ENCODE measurements around the gene HIGD2A.

HIGD2A gene

GRCh38 chr5:176369934-176370711 lies 18.4 kb upstream of the HIGD2A start:
- no peak for DNase-seq

DNA sequence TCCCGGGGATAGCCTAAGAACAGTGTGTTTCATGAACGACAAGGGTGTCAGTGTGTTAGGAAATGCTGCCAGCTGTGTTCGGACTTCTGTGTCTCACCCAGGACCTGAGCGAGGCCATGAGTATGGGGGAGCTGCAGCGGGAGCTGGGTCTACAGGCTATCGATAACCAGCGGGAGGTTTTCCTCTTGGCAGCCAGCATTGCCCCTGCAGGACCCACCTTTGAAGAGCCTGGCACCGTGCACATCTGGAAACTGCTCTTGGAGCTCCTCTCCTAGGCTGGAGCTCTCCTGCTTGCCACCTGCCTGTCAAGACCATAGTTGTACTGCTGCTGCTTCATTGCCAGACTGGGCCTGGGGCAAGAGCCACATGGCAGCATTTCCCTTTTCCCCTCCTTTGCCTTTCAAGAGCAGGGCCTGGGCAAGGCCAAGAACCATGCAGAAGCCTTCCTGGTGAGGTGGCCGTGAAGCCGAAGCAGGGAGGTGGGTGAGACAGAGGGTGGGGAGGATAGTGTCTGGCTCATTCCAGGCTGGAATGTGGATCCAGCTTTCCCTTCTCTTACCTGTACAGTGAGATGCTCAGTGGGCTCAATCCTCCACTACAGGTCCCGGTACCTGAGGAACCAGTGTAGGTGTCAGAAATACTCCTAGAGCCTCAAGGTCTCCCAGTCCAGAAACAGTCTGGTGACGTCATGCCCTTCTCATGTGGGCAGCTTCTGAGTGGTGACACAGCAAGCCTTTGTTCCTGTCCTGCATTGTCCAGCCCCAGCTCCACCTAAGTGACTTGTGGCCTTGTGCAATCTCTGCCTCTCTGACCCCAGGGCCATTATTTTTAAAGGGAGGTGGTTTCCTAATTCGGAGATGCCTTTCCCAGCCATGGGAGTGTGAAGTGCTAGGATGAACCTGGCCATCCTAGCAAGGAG lies 16.7 kb upstream of the HIGD2A start:
- no peak for DNase-seq

GRCh38 chr5:176373100-176373818 lies 15.3 kb upstream of the HIGD2A start:
- DNase-seq: no peak

DNA sequence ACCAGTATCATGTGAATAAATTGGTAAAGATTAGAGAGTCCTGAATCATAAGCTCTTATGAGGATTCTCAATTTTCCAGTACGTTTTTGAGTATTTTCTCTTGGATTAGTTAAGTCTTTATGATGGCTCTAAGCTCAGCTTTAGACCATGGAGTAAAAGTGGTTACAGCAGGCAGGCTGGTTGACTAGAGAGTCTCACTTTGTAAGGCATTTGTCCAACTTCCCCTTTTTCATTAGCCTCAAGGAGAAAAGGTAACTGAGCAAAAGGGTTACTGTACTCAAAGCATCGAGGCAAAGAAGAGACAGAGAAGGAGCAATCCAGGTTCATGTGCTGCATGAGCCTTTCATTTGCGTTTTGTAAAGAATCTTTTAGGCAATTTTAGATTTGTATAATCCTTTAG lies 8.7 kb upstream of the HIGD2A start:
- DNase-seq: no peak

DNA sequence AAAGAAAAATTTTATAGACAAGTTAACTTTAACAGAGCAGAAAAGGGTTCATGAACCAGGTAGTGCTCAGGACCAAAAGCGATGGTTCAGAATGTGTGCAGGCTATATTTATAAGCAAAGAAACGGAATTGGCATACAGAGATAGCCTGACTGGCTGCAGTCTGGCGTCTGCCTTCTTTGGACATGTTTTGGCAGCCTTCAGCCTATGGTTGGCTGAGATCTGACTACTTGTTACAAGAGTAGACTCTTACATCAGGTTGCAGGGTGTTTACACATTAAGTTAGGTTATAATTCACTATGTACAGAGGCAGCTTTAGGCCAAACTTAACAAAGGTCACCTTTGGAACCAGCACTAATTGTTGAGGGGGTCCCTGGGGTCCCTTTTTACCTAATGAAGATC lies 7.1 kb upstream of the HIGD2A start:
- no peak for DNase-seq

DNA sequence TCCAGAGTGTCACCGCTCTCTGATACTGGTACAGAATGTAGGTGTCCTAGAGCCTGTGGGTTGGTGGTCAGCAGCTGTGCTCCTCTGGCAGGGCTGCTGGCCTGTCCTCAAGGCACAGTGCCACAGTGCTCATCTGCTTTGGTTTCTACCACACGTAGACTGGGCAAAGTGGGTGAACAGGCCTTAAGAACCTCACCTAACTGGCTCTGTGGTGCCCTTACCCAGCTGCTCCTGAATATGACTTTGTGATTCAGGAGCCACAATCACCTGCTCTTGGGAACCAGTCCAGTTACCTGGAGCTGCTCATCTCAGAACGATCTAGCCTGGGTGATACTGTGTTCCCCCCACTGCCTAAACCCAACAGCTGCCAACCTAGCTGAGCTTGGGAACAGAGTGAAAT lies 6.6 kb upstream of the HIGD2A start:
- DNase-seq: no peak

- no peak for DNase-seq
These were observed 5.8 kb upstream of the HIGD2A start for GRCh38 chr5:176382721-176383120.

DNA sequence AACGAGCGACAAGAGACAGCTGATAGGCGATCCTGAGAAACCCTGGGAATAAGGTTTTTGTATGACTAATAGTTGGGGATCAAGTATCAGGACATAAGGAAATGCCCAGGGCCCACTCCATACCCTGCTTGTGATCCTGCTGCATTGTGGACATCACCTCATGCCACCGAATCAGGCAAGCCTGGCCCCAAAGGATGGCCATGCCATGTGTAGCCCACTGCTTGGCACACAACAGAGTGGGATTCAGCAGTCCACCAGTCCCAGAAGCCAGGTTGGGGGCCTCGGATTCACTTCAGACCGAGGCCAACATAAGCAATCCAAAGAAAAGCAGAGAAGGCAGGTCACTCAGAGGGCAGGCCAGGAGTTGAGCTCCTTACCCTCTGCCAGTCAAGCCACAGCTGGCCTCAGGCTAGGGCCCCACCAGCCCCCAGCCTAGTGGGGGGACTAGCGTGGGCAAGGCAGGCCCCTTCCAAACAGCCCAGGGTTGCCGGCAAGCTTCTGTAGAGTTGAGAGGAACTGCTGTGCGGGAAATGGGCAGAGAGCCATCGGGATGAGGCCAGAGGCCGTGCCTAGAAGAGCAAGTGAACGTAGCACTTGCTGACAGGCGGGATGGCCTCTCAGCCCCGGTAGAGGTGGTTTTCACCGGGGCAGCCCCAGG lies 5.2 kb upstream of the HIGD2A start:
- no peak for DNase-seq

- DNase-seq: no peak
These were observed 4.6 kb upstream of the HIGD2A start for GRCh38 chr5:176383961-176384360.

GRCh38 chr5:176384366-176384930 lies 4.1 kb upstream of the HIGD2A start:
- no peak for DNase-seq

DNA sequence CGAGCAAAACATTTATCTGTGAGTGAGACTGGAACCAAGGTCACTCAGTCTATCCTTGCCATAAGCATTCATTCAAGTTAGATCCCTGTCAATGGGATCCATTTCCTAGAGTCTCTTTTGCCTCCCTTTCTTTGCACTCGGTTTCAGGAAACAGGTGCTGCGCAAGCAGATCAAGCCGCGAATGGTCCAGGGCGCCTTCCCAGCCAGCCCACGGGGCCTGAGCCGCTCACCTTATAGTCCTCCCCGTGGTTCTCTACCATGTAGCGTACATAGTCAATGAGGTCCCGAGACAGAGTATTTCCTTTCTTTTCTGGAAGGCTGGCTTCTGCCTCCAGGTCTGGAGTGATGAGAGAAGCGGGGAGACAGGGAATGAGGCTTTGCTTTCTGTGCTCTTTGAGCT lies 3.6 kb upstream of the HIGD2A start:
- no peak for DNase-seq

GRCh38 chr5:176386491-176386890 lies 2.1 kb upstream of the HIGD2A start:
- DNase-seq: no peak

DNA sequence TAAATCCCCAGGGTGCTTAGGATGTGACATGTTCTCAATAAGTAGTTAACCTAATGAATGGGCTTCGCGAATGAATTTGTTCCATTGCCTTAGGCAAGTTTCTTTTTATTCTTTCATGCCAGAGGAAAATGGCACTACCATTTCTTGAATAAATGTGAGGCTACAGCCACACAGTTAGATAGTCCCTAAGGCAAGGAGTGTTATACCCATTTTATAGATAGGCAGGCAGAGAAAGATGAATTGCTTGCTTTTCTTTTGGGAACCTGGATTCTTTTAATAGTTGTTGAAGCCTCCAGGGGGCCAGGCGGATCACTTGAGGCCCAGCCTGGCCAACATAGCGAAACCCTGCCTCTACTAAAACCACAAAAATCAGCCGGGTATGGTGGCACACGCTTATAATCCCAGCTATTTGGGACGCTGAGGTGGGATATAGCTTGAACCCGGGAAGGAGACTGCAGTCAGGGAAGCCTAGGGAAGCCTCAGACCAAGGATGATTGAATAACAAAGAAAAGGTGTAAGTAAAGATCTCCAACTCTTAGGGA lies 1.1 kb upstream of the HIGD2A start:
- DNase-seq: no peak

- no peak for DNase-seq
These were observed 528 bp upstream of the HIGD2A start for GRCh38 chr5:176388003-176388443.

- DNase-seq: no peak
These were observed 878 bp downstream of the HIGD2A start for GRCh38 chr5:176389135-176390123.

DNA sequence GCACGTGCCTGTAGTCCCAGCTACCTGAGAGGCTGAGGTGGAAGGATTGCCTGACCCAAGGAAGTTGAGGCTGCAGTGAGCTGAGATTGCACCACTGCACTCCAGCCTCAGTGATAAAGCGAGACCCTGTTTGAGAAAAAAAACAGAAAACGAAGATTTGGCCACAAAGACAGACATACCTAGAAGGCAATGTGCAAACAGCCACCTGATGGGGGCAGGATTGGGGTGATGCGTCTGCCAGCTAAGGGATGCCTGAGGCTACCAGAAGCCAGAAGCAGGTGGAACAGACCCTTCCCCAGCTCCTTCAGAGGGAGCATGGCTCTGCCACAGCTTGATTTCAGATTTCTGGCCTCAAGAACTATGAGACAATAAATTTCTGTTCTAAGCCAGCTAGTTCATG lies 2.9 kb downstream of the HIGD2A start:
- no peak for DNase-seq

DNA sequence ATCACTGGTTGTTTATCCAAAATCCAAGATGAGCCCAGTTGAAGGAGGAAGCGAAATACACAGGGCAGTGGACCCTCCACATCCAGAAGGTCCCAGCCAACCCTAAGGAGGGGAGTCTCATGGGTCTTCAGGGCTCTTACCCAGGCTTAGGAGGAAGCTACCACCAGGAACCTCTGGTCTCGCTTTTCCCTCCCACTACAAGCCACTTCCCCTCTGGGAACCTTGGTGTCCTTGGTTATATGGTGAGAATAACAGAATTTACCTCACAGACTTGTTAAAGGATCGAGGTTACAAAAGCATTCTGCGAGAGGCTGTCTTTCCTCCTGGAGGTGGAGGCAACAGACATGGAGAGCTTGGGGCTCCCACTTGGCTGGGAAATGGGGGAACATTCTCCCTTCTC lies 3.4 kb downstream of the HIGD2A start:
- no peak for DNase-seq

DNA sequence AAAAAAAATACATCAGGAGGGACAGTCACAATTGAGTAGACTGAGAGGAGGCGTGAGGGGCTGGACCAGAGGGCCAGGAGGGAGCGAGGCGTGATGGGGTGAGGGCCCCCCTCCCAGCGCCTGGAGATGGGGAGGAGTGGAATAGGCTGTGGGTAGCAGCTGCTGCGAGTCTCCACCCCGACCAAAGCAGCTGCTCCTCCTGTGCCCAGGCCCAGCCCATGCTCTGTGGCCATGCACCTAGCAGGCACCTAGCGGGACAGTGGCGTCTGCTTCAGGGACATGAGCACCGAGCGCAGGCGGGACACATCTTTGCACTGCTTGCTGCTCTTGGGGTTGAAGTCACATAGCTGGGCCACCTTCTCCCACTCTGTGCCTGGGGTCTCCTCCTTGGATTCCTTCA lies 4.0 kb downstream of the HIGD2A start:
- no peak for DNase-seq

DNA sequence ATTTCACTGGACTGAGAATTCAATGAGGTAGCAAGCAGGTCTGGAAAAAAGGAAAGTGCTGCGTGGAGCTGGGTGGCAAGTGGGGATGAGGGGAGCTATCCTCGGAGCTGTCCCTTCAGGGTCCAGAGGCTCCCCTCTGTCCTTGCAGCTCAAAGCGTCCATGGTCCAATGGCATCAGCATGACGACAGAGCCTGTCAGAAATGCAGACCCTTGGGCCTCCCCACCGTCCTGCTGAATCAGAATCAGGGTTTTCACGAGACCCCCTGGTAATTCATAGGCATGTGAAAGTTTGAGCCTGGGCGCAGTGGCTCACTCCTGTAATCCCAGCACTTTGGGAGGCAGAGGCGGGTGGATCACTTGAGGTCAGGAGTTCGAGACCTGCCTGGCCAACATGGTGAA lies 5.5 kb downstream of the HIGD2A start:
- no peak for DNase-seq

DNA sequence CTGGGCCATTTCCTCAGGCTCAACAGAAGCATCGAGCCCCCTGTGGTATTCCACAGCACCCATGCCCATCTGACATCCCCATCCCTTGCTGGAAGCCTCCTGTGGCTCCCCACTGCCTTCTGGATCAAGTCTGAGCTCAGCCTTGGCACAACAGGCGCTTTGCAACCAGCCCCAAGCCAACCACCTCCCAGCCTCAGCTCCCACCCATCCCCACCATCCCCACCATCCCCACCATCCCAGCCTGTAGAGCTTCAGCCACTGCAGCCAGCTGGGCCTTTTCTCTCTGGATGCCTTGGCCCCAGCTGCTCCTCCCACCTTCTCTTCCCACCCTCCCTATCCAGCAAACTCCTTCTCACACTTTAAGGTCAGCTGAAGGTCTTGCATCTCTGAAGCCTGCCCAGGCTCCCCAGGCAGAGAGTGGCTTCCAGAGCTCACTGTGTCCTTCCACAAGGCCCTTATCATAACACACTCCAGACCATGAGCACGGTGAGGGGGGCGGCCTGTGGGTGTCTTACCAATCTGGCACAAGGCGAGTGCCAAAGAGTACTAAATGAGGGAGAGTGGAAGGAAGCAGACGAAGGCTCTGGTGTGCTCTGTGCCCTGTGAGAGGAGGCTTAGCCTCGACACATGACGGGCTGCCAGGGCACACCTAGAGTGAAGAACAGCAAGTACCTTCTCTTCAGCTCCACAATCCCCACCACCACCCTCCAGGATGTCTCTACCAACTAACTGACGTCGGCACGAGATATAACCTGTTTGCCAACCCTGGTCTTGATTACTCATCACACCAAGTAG lies 6.5 kb downstream of the HIGD2A start:
- DNase-seq: no peak
